Ishikawa (cell line): Measurements from ENCODE around the gene FEM1B.
A peak's percentile ranks its signal among the peaks of the same experiment; 100 is the strongest.

ENCODE experiments used
- CEBPB ChIP-seq: IDR thresholded peaks from 2 replicates; pipeline ENCODE4 v1.6.1; 2012
- CREB1 ChIP-seq: IDR thresholded peaks from 2 replicates; pipeline ENCODE4 v1.6.1; 2012; ENCODE audit warnings: low read depth
- EGR1 ChIP-seq: IDR thresholded peaks from 2 replicates; pipeline ENCODE4 v1.6.1; 2012
- EP300 ChIP-seq: IDR thresholded peaks from 2 replicates; pipeline ENCODE4 v1.6.1; 2012; ENCODE audit warnings: borderline replicate concordance
- FOXM1 ChIP-seq: IDR thresholded peaks from 2 replicates; pipeline ENCODE4 v1.6.1; 2012; ENCODE audit warnings: low read depth, borderline replicate concordance
- MAX ChIP-seq: IDR thresholded peaks from 2 replicates; pipeline ENCODE4 v1.6.1; 2012
- NFIC ChIP-seq: IDR thresholded peaks from 2 replicates; pipeline ENCODE4 v1.6.1; 2012
- RAD21 ChIP-seq: IDR thresholded peaks from 2 replicates; pipeline ENCODE4 v1.6.1; 2012; ENCODE audit warnings: low read depth
- REST ChIP-seq: IDR thresholded peaks from 2 replicates; pipeline ENCODE4 v1.6.1; 2012; ENCODE audit warnings: low read depth, mild to moderate bottlenecking
- TAF1 ChIP-seq: IDR thresholded peaks from 2 replicates; pipeline ENCODE4 v1.6.1; 2012; ENCODE audit warnings: low read depth, mild to moderate bottlenecking
- TCF12 ChIP-seq: IDR thresholded peaks from 2 replicates; pipeline ENCODE4 v1.6.1; 2012; ENCODE audit warnings: low read depth
- TEAD4 ChIP-seq: IDR thresholded peaks from 2 replicates; pipeline ENCODE4 v1.6.1; 2012
- USF1 ChIP-seq: IDR thresholded peaks from 2 replicates; pipeline ENCODE4 v1.6.1; 2012
- YY1 ChIP-seq: IDR thresholded peaks from 2 replicates; pipeline ENCODE4 v1.6.1; 2012; ENCODE audit warnings: low read depth
- ZBTB7A ChIP-seq: IDR thresholded peaks from 2 replicates; pipeline ENCODE4 v1.6.1; 2012; ENCODE audit warnings: low read depth

FEM1B gene

GRCh38 chr15:68276668-68277067, 877 bp upstream of the FEM1B start:
- TF ChIP-seq MAX (no peak), ZBTB7A (no peak), FOXM1 (no peak), NFIC (no peak), USF1 (no peak), TCF12 (no peak), CREB1 (no peak), EP300 (no peak), EGR1 (no peak), RAD21 (no peak), TAF1 (no peak), YY1 (no peak), REST (no peak), TEAD4 (no peak), CEBPB (no peak)

GRCh38 chr15:68277131-68277602, 378 bp upstream of the FEM1B start:
- TF ChIP-seq ZBTB7A (no peak), MAX (no peak), EGR1 (no peak), CEBPB (no peak), RAD21 (no peak), TEAD4 (no peak), NFIC (no peak), REST (no peak), FOXM1 (no peak), CREB1 (no peak), EP300 (no peak), TAF1 (no peak)

- TF ChIP-seq RAD21 (0 out of 2 replicates have a peak, but pooled peaks have one; percentile 5), CEBPB (no peak)
Observed at GRCh38 chr15:68278345-68278594, 725 bp downstream of the FEM1B start.

- TF ChIP-seq ZBTB7A, result no peak
- TF ChIP-seq USF1, result no peak
- no peak for TF ChIP-seq EGR1
- TF ChIP-seq RAD21, result no peak
- no peak for TF ChIP-seq YY1
- TF ChIP-seq EP300, result no peak
- TF ChIP-seq CREB1, result no peak
- no peak for TF ChIP-seq TEAD4
- TF ChIP-seq TAF1, result no peak
- no peak for TF ChIP-seq CEBPB
Observed at GRCh38 chr15:68278595-68279405, 1.3 kb downstream of the FEM1B start.

GRCh38 chr15:68279779-68280753, 2.5 kb downstream of the FEM1B start:
- no peak for TF ChIP-seq ZBTB7A
- no peak for TF ChIP-seq TEAD4
- TF ChIP-seq TAF1, result no peak

- TF ChIP-seq NFIC, result no peak
Observed at GRCh38 chr15:68281008-68281407, 3.5 kb downstream of the FEM1B start.
